ENCODE measurements around the gene BACH2.
A peak's percentile ranks its signal among the peaks of the same experiment; 100 is the strongest.

Gene BACH2

GRCh38 chr6:90286884-90287488 lies 9.7 kb downstream of the BACH2 start:
- Histone ChIP-seq H3K4me3 (replicated peaks; ENCODE audit: insufficient read depth, low read length) (no peak overlapping the region), H3K27ac (replicated peaks) (no peak overlapping the region), H3K27me3 (ENCODE audit: insufficient read depth, poor library complexity, severe bottlenecking) (no peaks in the 10 kb centered on the region)
- no peak for TF ChIP-seq SPI1 (IDR thresholded peaks at IDR 0.05; ENCODE audit: borderline replicate concordance, low read depth)
- TF ChIP-seq GABPA (IDR thresholded peaks at IDR 0.05; ENCODE audit: low read depth) = no peak
- TF ChIP-seq REST (IDR thresholded peaks at IDR 0.05; ENCODE audit: insufficient replicate concordance, low read depth) = no peak
- no peak for TF ChIP-seq POLR2AphosphoS5 (IDR thresholded peaks at IDR 0.05; ENCODE audit: low read depth)
- TF ChIP-seq, protein P1, sequence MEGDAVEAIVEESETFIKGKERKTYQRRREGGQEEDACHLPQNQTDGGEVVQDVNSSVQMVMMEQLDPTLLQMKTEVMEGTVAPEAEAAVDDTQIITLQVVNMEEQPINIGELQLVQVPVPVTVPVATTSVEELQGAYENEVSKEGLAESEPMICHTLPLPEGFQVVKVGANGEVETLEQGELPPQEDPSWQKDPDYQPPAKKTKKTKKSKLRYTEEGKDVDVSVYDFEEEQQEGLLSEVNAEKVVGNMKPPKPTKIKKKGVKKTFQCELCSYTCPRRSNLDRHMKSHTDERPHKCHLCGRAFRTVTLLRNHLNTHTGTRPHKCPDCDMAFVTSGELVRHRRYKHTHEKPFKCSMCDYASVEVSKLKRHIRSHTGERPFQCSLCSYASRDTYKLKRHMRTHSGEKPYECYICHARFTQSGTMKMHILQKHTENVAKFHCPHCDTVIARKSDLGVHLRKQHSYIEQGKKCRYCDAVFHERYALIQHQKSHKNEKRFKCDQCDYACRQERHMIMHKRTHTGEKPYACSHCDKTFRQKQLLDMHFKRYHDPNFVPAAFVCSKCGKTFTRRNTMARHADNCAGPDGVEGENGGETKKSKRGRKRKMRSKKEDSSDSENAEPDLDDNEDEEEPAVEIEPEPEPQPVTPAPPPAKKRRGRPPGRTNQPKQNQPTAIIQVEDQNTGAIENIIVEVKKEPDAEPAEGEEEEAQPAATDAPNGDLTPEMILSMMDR (IDR thresholded peaks at IDR 0.05; ENCODE audit: insufficient read depth, low read length) = peak; percentile 65
- DNase-seq (ENCODE audit: low read depth in 1 of 2, low spot score in 1 of 2) = peak in 1 of 2 experiments; percentile 58

DNA sequence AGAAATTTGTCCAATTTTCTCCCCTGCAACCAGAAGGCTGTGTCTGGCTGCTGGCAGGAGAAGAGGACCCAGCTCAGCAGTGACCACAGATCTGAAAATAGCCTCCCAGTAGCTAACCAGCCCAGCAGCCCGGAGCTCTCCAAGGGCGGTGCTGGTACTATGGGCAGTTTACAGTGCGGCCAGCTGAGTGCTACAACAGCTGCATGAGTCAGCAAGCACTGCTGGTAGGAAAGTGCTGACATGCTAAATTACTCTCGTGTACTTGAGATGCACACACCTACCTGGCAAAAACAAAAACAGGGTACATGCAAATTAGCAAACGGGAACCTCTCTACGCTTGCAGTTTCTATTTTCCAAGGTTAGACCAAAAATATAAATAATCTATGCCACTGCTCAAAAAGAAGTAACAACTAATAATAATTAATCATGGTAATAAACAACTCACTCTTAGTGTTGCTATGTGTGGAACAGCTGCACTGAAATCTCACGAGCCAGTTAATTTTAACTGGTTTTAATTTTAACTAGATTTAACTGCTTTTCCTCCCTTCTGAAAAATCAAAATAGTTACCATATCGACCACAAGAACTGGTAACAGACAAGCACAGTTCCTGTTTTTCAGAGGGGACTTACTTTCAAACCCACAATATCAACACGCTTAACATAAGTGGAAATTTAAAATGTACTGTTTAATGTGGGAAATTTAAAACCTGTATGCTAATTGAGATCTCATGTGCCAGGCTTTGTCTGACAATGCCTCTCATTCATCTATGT lies 10.8 kb downstream of the BACH2 start:
- Histone ChIP-seq H3K27me3 (ENCODE audit: insufficient read depth, poor library complexity, severe bottlenecking) (no peaks in the 10 kb centered on the region), H3K27ac (replicated peaks) (no peak overlapping the region; the same call in 1 of the 2 replicates), H3K4me3 (replicated peaks; ENCODE audit: insufficient read depth, low read length) (no peak overlapping the region)
- TF ChIP-seq REST (IDR thresholded peaks at IDR 0.05; ENCODE audit: insufficient replicate concordance, low read depth) = no peak
- no peak for TF ChIP-seq POLR2AphosphoS5 (IDR thresholded peaks at IDR 0.05; ENCODE audit: low read depth)
- peak; percentile 97 for TF ChIP-seq SPI1 (IDR thresholded peaks at IDR 0.05; ENCODE audit: borderline replicate concordance, low read depth)
- no peak for TF ChIP-seq GABPA (IDR thresholded peaks at IDR 0.05; ENCODE audit: low read depth)
- TF ChIP-seq, protein P1 (IDR thresholded peaks at IDR 0.05; ENCODE audit: insufficient read depth, low read length) = no peak
- peak in 1 of 2 experiments; percentile 53 for DNase-seq (ENCODE audit: low read depth in 1 of 2, low spot score in 1 of 2)

GRCh38 chr6:90285042-90285481 lies 11.6 kb downstream of the BACH2 start:
- TF ChIP-seq GABPA (IDR thresholded peaks at IDR 0.05; ENCODE audit: low read depth) = no peak
- no peak for TF ChIP-seq SPI1 (IDR thresholded peaks at IDR 0.05; ENCODE audit: borderline replicate concordance, low read depth)
- TF ChIP-seq POLR2AphosphoS5 (IDR thresholded peaks at IDR 0.05; ENCODE audit: low read depth) = no peak
- TF ChIP-seq REST (IDR thresholded peaks at IDR 0.05; ENCODE audit: insufficient replicate concordance, low read depth) = no peak
- TF ChIP-seq, protein P1 (IDR thresholded peaks at IDR 0.05; ENCODE audit: insufficient read depth, low read length) = no peak
- no peak overlapping the region for H3K27ac ChIP-seq (replicated peaks)
- H3K4me3 ChIP-seq (replicated peaks; ENCODE audit: insufficient read depth, low read length) = no peak overlapping the region
- H3K27me3 ChIP-seq (ENCODE audit: insufficient read depth, poor library complexity, severe bottlenecking) = no peaks in the 10 kb centered on the region
- DNase-seq (ENCODE audit: low read depth in 1 of 2, low spot score in 1 of 2) = no peak
